Measurements from ENCODE around the gene EXOC2. TPM values are rescaled to one million over a fixed set of nuclear protein-coding genes. Genes with fewer than 3 reads are reported as not detected.

The EXOC2 gene
- total RNA-seq, 5 donors from 2014 or later (not counting 1 experiment from before 2014, with no cell fraction given), result 30.7 to 40.6 (median 39.3) TPM

- Histone ChIP-seq H3K36me3 (ENCODE audit: control insufficient read depth in 2 of 2, extremely low read depth in 1 of 2, insufficient read depth in 1 of 2, low read length in 1 of 2) (no peaks in the 10 kb centered on the region), H3K4me1 (ENCODE audit: control insufficient read depth in 1 of 2, extremely low read depth in 1 of 2, insufficient read depth in 2 of 2, low read length in 2 of 2) (peaks cover 6% of the 10 kb centered on the region in 2 experiments), H3K4me3 (ENCODE audit: control insufficient read depth in 1 of 2, extremely low read depth in 1 of 2, low read length in 1 of 2) (no peak overlapping the region), H3K27ac (ENCODE audit: low read length) (peak overlapping the region; percentile 80), H3K9me3 (no peaks in the 10 kb centered on the region), H3K27me3 (replicated peaks in 1 of 2; ENCODE audit: control insufficient read depth in 2 of 2, extremely low read depth in 1 of 2, insufficient read depth in 2 of 2, low read length in 1 of 2) (peaks cover 0 to 4% of the 10 kb centered on the region in 2 experiments)
- DNase-seq (no peak), ATAC-seq (replicated peaks in 1 of 4) (no peak)
- Mint-ChIP-seq H3K4me3 (peak overlapping the region; percentile 96 to 100 (median 98)), H3K9me3 (no peaks in the 10 kb centered on the region), H3K4me1 (peaks cover 18 to 28% (median 23%) of the 10 kb centered on the region in 3 donors), H3K36me3 (no peaks in the 10 kb centered on the region), H3K27ac (peak overlapping the region; percentile 99), H3K27me3 (peaks cover under 1 to 8% of the 10 kb centered on the region in 2 donors)
- CTCF ChIA-PET, result interaction anchor here in 1 of 2 donors (1.2 to 1.3 kb wide), 3 partner anchors 9 to 11 kb away, joined by 3 to 11 read pairs (median 4); no protein-coding TSS in a partner anchor
- POLR2A ChIA-PET, result interaction anchor here (1.1 kb wide), 2 partner anchors 20 to 23 kb away, joined by 4 read pairs; no protein-coding TSS in a partner anchor
Observed at GRCh38 chr6:711925-712324, 19.0 kb upstream of the EXOC2 start.

GRCh38 chr6:710601-711571 is 17.9 kb upstream of the EXOC2 start:
- H3K27me3 Mint-ChIP-seq, result peaks cover 2 to 11% of the 10 kb centered on the region in 2 donors
- peak overlapping the region; percentile 99 for H3K27ac Mint-ChIP-seq
- peak in 34 of 35 experiments; percentile 10 to 75 (median 28) for DNase-seq
- ChIA-PET CTCF (interaction anchor here (1.0 to 1.6 kb wide), 5 partner anchors 10 to 11 kb away, joined by 3 to 11 read pairs (median 4); no protein-coding TSS in a partner anchor), POLR2A (interaction anchor here (0.5 to 1.1 kb wide), 3 partner anchors 14 to 66 kb away, joined by 3 to 4 read pairs (median 4); no protein-coding TSS in a partner anchor)
- peaks cover 6% of the 10 kb centered on the region in 2 experiments for H3K4me1 ChIP-seq (ENCODE audit: control insufficient read depth in 1 of 2, extremely low read depth in 1 of 2, insufficient read depth in 2 of 2, low read length in 2 of 2)
- peak; percentile 88 to 90 (median 89) for ATAC-seq (replicated peaks in 1 of 4)
- peaks cover 18 to 28% (median 23%) of the 10 kb centered on the region in 3 donors for H3K4me1 Mint-ChIP-seq
- H3K27ac ChIP-seq (ENCODE audit: low read length), result peak overlapping the region; percentile 80
- H3K9me3 Mint-ChIP-seq, result no peaks in the 10 kb centered on the region
- H3K36me3 Mint-ChIP-seq, result no peaks in the 10 kb centered on the region
- H3K36me3 ChIP-seq (ENCODE audit: control insufficient read depth in 2 of 2, extremely low read depth in 1 of 2, insufficient read depth in 1 of 2, low read length in 1 of 2), result no peaks in the 10 kb centered on the region
- H3K9me3 ChIP-seq, result no peaks in the 10 kb centered on the region
- under 1% methylated on average over 38 of the region's 55 CpGs for WGBS (ENCODE audit: insufficient coverage)
- H3K27me3 ChIP-seq (replicated peaks in 1 of 2; ENCODE audit: control insufficient read depth in 2 of 2, extremely low read depth in 1 of 2, insufficient read depth in 2 of 2, low read length in 1 of 2), result peaks cover 0 to 10% of the 10 kb centered on the region in 2 experiments
- peak overlapping the region; percentile 96 to 100 (median 98) for H3K4me3 Mint-ChIP-seq
- peak overlapping the region; percentile 68 to 79 for H3K4me3 ChIP-seq (ENCODE audit: control insufficient read depth in 1 of 2, extremely low read depth in 1 of 2, low read length in 1 of 2)

- DNase-seq, result no peak
- no peak overlapping the region for H3K27ac ChIP-seq (ENCODE audit: low read length)
- H3K4me1 ChIP-seq (ENCODE audit: control insufficient read depth in 1 of 2, extremely low read depth in 1 of 2, insufficient read depth in 2 of 2, low read length in 2 of 2), result peaks cover 6% of the 10 kb centered on the region in 2 experiments
- CTCF ChIA-PET, result interaction anchor here (0.7 to 1.6 kb wide), 2 partner anchors 12 to 40 kb away, joined by 3 to 7 read pairs; no protein-coding TSS in a partner anchor
- no peaks in the 10 kb centered on the region for H3K9me3 Mint-ChIP-seq
- H3K9me3 ChIP-seq, result no peaks in the 10 kb centered on the region
- peaks cover 2 to 11% of the 10 kb centered on the region in 2 donors for H3K27me3 Mint-ChIP-seq
- no peaks in the 10 kb centered on the region for H3K36me3 ChIP-seq (ENCODE audit: control insufficient read depth in 2 of 2, extremely low read depth in 1 of 2, insufficient read depth in 1 of 2, low read length in 1 of 2)
- 100% methylated on average over 1 of the region's 3 CpGs for WGBS (ENCODE audit: insufficient coverage)
- H3K4me1 Mint-ChIP-seq, result peaks cover 18 to 28% (median 23%) of the 10 kb centered on the region in 3 donors
- peaks cover 0 to 10% of the 10 kb centered on the region in 2 experiments for H3K27me3 ChIP-seq (replicated peaks in 1 of 2; ENCODE audit: control insufficient read depth in 2 of 2, extremely low read depth in 1 of 2, insufficient read depth in 2 of 2, low read length in 1 of 2)
- H3K4me3 ChIP-seq (ENCODE audit: control insufficient read depth in 1 of 2, extremely low read depth in 1 of 2, low read length in 1 of 2), result no peak overlapping the region
- no peak overlapping the region for H3K27ac Mint-ChIP-seq
- POLR2A ChIA-PET, result no interaction called here
- ATAC-seq (replicated peaks in 1 of 4), result no peak
- H3K4me3 Mint-ChIP-seq, result peak overlapping the region; percentile 96 to 100 (median 98)
- H3K36me3 Mint-ChIP-seq, result no peaks in the 10 kb centered on the region
Observed at GRCh38 chr6:709471-710056, 16.6 kb upstream of the EXOC2 start.

GRCh38 chr6:708237-708598 is 15.3 kb upstream of the EXOC2 start:
- POLR2A ChIA-PET, result no interaction called here

DNA sequence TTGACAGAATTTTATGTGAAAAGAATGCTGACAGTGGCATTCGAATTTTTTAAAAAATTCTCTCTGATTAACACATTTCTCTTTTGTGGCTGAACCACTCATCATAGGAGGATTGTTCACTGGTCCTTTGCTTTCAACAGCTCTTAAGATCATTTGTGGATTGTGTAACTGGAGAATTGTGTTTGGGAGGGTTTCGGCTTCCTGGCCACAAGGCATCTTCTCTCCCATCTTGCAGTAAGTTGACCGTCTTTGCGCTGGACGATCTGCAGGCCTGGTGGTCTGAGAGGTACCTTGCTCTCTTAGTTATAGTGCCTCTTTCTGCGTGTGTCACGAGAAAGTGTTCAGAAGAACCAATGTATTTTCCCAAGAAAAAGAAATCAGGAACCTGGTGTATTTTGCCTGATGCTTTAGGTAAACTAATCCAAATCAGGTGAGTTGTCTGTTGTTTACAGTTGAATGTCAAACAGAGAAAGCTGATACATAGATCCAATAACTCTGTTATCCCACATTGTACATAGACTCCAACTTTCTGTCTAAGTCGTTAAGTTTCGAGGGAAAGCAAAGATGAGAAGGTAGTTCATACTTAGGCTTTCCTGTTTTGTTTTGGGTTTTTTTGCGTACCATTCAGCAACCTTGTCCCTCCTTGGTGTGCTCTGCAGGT is 14.8 kb upstream of the EXOC2 start:
- H3K27me3 Mint-ChIP-seq, result peaks cover 2 to 11% of the 10 kb centered on the region in 2 donors
- H3K36me3 Mint-ChIP-seq, result no peaks in the 10 kb centered on the region
- ATAC-seq (replicated peaks in 1 of 4), result no peak
- no peak for DNase-seq
- no peaks in the 10 kb centered on the region for H3K9me3 Mint-ChIP-seq
- POLR2A ChIA-PET, result no interaction called here
- no peak overlapping the region for H3K4me3 ChIP-seq (ENCODE audit: control insufficient read depth in 1 of 2, extremely low read depth in 1 of 2, low read length in 1 of 2)
- no peak overlapping the region for H3K27ac Mint-ChIP-seq
- no peak overlapping the region for H3K4me3 Mint-ChIP-seq
- H3K36me3 ChIP-seq (ENCODE audit: control insufficient read depth in 2 of 2, extremely low read depth in 1 of 2, insufficient read depth in 1 of 2, low read length in 1 of 2), result no peaks in the 10 kb centered on the region
- CTCF ChIA-PET, result interaction anchor here in 1 of 2 donors (0.7 kb wide), 1 partner anchor 519 kb away, joined by 3 read pairs; no protein-coding TSS in a partner anchor
- H3K4me1 Mint-ChIP-seq, result peaks cover 17 to 28% (median 23%) of the 10 kb centered on the region in 3 donors
- peaks cover 6% of the 10 kb centered on the region in 2 experiments for H3K4me1 ChIP-seq (ENCODE audit: control insufficient read depth in 1 of 2, extremely low read depth in 1 of 2, insufficient read depth in 2 of 2, low read length in 2 of 2)
- H3K9me3 ChIP-seq, result no peaks in the 10 kb centered on the region
- 100% methylated on average over 4 of the region's 10 CpGs for WGBS (ENCODE audit: insufficient coverage)
- H3K27ac ChIP-seq (ENCODE audit: low read length), result no peak overlapping the region
- H3K27me3 ChIP-seq (replicated peaks in 1 of 2; ENCODE audit: control insufficient read depth in 2 of 2, extremely low read depth in 1 of 2, insufficient read depth in 2 of 2, low read length in 1 of 2), result peaks cover 2 to 10% of the 10 kb centered on the region in 2 experiments

More at GRCh38 chr6:708237-708598, 15.3 kb upstream of the EXOC2 start:
- no peaks in the 10 kb centered on the region for H3K9me3 Mint-ChIP-seq
- ATAC-seq (replicated peaks in 1 of 4) (no peak), DNase-seq (no peak)
- no peak overlapping the region for H3K4me3 Mint-ChIP-seq
- H3K9me3 ChIP-seq, result no peaks in the 10 kb centered on the region
- H3K27me3 Mint-ChIP-seq, result peaks cover 2 to 11% of the 10 kb centered on the region in 2 donors
- no peaks in the 10 kb centered on the region for H3K36me3 ChIP-seq (ENCODE audit: control insufficient read depth in 2 of 2, extremely low read depth in 1 of 2, insufficient read depth in 1 of 2, low read length in 1 of 2)
- no peaks in the 10 kb centered on the region for H3K36me3 Mint-ChIP-seq
- H3K27ac Mint-ChIP-seq, result no peak overlapping the region
- H3K4me3 ChIP-seq (ENCODE audit: control insufficient read depth in 1 of 2, extremely low read depth in 1 of 2, low read length in 1 of 2), result no peak overlapping the region
- WGBS (ENCODE audit: insufficient coverage), result 80% methylated on average over 2 of the region's 6 CpGs
- CTCF ChIA-PET, result no interaction called here
- peaks cover 18 to 28% (median 23%) of the 10 kb centered on the region in 3 donors for H3K4me1 Mint-ChIP-seq
- H3K4me1 ChIP-seq (ENCODE audit: control insufficient read depth in 1 of 2, extremely low read depth in 1 of 2, insufficient read depth in 2 of 2, low read length in 2 of 2), result peaks cover 6% of the 10 kb centered on the region in 2 experiments
- H3K27ac ChIP-seq (ENCODE audit: low read length), result no peak overlapping the region
- peaks cover 0 to 10% of the 10 kb centered on the region in 2 experiments for H3K27me3 ChIP-seq (replicated peaks in 1 of 2; ENCODE audit: control insufficient read depth in 2 of 2, extremely low read depth in 1 of 2, insufficient read depth in 2 of 2, low read length in 1 of 2)

Measured in T-cell (primary cell).